Measurements from ENCODE around the gene ADAMTS4.

DNA sequence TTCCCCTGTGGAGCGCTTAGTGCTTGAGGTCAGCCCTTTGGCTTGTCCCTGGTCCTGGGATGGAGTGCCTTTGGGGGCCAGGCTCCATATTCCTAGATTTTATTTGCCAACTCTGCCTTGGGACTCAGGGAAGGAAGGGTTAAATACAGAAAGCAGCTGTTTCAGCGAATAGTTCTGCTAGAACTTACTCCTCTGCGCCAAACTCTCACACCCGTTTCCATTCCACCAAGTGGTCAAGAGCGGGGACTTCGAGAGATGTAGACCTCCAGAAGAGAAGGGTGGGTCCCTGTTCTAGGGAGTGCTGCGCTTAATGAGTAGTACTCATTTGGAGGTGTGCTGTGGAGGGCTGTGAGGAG, 26.3 kb upstream of the ADAMTS4 start:
- TF ChIP-seq ESRRA (IDR thresholded peaks at IDR 0.05; ENCODE audit: borderline replicate concordance, low read depth) (no peak), ZNF263 (CRISPR knock-in tag; IDR thresholded peaks at IDR 0.05; ENCODE audit: borderline replicate concordance) (no peak), MAFK (IDR thresholded peaks at IDR 0.05; ENCODE audit: low read length) (no peak), ZNF780A (CRISPR knock-in tag; IDR thresholded peaks at IDR 0.05) (no peak)
